HG03095 (cell line): ENCODE data around the gene ENG.
"Not testable (repeated sequence)": the region's sequence is repeated elsewhere in the genome, so short reads cannot be mapped to it uniquely, and the experiment has no call there.

ENCODE experiments used
- ATAC-seq: cut with Tn5 transposase; IDR thresholded peaks from one replicate; pipeline ENCODE4 v1.9.1; 2021; ENCODE audit warnings: moderate library complexity; ENCODE audit not compliant: unreplicated experiment

The ENG gene

DNA sequence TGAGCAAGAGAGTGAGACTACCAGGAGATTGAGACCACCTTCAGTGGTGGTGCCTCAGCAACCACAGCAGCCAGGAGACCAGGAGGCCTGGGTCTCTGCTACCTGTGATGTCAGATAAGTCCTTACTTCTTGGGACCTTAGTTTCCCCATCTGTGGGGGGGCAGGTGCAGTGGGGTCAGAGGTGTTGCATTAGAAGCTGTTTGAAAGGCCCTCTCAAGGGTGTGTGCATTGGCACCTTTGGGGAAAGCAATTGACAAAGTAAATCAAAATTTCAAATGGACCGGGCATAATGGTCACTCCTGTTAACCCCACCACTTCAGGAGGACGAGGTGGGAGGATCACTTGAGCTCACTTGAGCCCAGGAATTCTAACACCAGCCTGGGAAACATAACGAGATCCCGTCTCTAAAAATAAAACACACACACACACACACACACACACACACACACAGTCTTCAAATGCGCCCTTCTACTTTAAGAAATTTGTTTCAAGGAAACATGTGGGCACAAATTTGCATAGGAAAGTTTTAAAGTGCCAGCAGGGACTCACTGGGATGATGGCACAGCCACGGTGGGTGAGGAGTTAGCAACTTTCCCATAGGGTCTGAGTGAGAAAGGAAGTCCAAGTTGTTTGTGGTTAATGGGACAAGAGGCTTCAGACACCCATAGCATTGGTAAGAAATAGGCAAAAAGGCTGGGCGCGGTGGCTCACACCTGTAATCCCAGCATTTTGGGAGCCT lies 24.4 kb upstream of the ENG start:
- ATAC-seq: no peak

DNA sequence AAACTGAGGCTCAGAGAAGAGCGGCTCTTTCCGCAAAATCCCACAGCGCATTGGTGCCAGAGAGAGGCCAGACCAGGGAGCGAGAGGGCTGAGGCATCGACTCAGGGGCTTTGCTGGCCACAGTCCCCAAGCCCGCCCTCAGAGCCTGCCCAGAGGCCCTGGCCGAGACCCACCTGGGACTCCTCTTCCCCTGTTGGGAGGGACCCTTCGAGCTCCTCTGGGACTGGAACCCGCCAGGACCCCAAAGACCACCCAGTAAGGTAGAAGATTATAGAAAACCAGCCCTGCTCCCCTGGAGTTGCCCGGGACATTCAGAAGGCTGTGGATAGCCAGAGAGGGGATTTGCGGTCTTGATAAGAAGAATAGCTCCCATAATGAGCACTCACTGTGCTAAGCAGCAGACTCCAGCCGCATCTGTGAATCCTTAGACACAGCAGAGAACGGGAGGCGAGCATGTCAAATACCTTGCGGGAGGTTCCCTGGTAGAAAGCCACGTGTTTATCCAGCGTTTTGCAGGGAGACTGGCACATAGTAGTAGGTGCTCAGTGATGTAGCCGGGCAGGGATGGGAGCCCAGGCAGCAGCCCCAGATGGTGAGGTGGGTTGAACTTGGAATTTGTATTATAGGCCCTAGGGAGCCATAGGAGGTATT lies 23.7 kb upstream of the ENG start:
- ATAC-seq: no peak

DNA sequence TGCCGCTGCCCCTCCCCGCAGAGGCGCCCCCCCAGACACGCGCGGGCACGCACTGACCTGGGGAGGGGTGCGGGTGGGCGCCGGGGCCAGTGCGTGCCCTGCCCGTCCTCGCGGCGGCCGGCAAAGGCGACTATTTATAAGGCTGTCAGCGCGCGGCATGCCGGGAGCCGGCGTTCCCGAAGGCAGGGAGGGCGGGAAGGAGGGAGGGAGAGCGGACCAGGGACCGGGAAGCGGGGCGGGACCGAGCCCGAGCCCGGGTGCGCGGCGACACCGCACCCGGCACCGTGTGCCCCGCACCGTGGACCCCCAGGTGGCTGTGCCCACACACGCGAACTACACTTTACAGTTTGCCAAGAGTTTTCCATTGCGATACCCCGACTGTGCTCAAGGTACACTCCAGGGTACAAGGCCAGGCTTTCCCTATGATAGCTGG lies 23.1 kb upstream of the ENG start, which contains the start of gene AK1:
Gene AK1, minus strand, starts transcription at position 110 of the 433 bp plus-strand sequence. CDS start 3,058 bp downstream, outside the sequence.
- ATAC-seq: no peak

DNA sequence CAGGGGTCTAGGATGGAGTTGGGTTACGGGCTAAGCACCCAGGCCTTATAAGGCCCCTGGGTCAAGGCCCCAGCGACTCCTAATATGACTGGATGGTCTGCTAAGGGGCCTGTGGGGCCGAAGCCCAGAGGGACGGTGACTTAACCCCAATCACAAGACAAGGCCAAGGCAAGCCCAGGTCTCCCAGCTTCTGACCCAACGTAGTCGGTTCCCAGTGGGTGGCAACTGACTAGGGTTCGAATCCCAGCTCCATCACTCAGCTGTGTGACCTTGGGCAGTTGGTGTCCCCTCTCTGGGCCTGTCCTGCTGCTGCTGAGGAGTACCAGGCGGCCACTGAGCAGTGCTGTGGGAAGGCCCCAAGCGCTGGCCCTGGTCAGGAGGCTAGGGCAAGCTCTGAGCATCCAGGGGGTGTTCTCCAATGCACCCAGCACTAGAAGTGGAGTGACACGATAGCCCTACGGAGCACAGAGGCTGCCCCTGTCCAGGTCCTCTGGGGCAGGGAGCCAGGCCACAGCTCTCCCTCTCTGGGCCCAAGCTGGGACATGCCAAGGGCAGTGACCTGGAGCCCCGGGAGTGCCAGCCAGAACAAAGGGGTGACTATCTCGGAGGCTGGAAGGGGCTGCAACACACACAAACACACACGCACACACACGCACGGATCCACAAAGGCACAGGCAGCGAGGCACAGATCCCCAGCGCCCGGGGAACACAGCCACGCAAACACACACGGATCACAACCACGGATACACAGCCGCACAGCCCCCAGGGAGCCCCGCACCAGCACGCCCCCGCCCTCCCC lies 22.5 kb upstream of the ENG start:
- no peak for ATAC-seq

DNA sequence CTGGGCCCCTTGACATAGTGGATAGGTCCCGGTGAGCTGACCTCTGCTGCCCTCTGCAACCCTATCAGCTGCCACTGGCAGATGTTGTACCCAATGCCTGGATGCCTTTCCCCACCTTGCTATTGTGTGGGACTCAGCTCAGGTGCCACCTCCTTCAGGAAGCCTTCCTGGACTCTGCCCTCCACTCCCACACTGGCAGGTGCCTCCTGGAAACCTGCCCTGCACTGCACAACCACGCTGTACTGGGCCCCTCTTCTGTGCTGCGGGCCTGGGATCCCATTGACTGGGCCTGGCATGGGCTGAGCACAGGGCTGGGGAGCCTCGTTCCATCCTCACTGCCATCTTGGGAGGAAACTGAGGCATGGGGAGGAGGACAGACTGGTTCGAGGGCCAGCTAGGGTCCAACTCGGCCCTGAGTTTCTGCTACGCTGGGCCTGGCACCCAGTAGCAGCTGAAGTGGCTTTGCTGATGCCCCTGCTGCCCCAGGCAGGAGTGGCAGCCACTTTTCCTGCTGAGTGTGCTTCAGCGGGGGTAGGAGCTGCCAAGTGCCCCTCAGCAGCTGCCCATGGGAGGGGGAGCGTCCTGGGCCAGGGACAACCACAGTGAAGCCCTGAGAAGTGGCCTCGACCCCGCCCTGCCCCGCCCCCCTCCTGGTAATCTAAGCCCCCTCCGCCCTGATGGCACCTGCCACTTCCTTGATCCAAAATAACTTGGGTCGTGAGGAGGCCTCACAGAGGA lies 21.7 kb upstream of the ENG start:
- no peak for ATAC-seq

DNA sequence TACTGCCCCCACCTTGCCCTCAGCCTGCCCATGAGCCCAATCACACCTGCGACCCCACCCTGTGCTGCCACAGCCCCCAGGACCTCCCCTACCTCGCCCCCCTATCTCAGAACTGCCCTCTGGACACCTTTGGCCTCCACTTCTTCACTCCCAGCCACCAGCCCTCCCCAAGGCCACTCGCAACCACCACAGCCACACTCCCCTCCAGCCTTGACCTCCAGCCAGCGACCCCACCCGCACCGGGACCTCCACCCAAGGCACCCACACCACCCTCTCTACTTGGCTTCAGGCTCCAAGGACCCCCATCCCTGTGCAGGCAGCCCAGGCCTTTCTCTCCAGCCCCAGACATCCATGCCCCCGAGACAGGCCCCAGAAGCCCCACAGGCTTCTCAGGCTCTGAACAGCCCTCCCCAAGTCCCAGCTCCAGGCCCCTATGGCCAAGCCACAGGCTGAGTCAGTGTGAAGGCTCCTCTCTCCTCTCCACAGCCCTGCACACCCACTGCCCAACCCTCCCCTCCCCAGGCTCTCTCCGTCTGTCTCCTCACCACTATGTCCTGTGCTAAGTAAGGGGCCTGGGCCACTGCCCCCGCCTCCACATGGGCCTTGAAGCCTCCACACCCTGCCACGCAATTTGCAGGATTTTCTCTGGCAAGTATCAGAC lies 21.0 kb upstream of the ENG start:
- no peak for ATAC-seq

DNA sequence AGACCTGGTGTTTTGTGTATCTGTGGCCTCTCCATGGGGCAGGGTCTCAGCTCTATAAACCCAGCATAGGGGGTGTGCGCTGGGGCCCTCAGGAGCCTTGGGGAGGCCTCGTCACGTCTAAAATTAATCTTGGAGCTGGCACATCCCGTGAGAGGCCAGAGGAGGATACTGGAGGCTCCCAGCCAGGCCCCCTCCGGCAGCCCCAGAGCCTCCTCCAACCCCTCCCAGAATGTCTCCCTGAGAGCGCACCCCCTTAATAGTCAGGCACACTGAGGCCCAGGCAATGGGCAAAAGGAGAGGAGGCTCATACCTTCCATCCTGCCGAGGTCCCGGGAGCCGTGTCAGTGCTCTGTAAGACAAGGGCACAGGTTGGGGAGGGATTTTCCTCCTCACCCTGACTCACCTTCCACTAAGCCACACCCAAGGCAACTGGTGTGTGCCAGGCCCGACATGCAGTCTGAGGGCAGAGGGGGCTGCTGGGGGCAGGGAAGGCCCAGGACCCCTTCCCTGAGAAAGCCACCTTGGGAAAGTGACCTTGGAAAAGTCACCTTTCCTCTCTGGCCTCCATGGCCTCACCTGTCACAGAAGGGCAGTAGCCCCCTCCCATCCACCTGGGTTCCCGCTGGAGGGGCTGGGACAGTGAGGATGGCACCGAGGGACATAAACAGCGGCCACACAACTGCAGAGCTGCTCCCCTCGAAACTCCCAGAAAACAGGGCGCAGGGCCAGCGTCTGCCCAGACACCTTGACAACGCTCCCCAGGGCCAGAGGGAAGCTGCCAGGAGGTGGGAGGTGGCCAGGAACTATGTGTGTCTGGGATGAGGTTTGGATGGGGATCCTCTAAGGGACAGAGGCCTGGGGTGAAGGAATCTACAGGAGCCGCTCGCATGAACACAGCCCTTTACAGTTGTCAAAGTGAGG lies 20.1 kb upstream of the ENG start:
- no peak for ATAC-seq

DNA sequence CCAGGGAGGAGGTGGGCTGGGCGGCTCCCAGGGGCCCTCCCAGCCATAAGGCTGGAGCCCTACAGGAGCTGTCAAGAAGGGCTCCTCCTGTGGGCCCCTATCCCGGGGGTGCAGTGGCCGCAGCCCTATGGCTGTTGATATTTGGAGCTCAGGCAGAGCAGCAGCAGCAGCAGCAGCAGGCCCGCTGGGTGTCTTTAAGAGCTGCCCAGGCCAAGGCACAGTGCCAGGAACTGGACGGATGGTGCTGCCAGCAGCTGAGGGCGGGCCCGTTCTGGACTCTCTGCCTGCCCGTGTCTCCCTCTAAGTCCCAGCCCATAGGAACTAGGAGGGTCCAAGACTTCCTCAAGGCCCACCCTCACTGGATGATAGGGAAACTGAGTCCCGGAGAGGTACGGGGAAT lies 19.4 kb upstream of the ENG start:
- no peak for ATAC-seq

DNA sequence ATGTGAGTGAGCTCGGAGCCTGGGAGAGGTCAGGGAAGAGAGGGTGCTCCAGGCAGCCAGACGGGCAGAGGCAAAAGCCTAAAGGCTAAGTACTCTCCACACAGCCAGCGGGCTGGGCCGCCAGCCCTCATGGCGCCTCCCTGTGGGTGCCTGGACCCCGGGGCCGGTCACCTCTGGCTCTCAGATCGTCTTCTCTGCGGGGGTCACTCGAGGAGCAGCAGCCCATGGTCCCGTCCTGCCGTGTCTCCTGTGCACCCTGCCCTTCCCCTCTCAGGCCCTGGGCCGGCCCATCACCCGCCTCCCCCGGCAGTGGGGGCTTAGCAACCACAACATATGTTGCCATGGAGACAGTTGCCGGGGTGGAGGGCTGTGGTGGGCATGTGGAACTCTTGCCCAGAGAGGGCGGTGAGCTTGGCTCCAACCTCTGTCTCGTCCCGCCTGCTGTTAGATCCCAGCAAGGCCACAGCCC lies 18.8 kb upstream of the ENG start:
- ATAC-seq: no peak

DNA sequence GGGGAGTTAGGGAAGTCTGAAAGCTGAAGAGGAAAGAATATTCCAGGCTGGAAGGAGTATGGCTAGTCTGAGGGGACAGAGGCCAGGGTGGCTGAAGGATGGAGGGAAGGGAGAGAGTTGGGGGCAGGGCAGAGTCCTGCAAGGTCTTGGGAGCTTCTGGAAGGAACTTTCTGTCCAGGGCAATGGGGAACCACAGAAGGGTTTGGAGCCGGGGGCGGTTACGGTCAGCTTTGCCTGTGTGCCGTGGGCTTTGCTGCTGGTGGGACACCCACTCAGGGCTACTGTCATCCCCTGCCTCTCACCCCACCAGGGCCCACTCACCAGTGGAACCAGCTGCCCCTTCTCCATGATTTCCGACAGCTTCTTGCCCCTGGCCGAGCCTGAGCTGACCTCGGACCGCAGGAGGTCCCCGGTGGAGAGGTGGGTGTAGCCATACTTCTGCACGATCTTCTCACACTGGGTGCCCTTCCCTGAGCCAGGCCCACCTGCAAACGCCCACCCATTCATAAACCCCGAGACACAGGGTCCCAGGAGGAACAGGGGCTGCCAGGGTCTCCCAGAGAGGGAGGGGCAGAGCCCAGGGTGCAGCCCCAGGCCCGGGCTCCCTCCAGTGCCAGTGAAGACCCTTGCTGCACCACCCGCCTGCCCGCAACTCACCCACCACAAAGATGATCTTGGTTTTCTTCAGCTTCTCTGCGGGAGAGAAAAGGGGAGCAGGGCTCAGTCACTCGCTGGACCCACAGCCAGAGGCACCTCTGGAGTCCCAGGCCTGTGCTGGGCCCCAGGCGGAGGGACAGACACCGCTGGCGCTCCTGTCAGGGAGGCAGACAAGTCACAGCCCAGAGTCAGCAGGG lies 18.1 kb upstream of the ENG start:
- ATAC-seq: no peak

DNA sequence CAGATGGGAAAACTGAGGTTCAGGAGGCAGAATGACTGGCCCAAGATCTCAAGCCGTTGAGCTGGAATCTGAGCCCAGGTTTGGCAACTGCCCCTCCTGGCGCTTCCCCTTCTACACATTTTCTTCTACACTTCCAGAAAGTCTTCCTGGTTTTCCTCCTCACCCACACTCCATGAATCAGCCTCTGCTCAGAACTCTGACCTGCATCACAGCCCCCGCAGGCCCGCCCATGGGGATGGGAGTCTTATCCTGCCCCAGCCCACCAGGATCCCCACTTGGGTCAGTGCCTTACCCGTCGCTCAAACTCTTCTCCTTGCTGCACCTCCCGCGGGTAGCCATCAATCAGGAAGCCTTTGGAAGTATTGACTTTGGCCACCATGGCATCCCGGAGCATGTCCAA lies 17.1 kb upstream of the ENG start:
- ATAC-seq: no peak

DNA sequence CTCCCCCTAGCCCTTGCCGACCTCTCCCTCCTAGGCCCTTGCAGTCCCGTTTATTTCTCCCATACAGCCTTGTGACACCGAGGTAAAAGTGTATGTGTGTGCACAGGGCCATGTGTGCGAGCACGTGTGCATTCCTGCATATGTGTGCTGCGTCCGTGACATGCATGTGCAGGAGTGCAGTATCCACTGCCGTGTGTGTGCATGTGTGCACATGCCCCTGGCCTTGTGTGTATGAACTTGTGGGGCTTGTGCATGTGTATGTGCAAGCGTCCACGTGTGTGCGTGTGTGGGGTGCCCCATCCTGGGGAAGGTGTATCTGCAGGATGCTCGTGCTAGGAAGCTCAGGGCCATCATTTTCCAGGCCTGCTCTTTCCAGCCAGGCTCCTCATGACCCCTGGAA lies 16.4 kb upstream of the ENG start:
- no peak for ATAC-seq

DNA sequence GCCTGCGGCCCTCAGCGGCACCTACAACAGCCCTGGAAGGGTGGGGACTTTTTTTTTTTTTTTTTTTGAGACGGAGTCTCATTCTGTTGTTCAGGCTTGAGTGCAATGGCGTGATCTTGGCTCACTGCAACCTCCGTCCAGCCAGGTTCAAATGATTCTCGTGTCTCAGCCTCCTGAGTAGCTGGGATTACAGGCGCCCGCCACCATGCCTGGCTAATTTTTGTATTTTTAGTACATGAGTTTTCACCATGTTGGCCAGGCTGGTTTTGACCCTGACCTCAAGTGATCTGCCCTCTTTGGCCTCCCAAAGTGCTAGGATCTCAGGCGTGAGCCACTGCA lies 15.7 kb upstream of the ENG start:
- ATAC-seq: not testable (repeated sequence)

DNA sequence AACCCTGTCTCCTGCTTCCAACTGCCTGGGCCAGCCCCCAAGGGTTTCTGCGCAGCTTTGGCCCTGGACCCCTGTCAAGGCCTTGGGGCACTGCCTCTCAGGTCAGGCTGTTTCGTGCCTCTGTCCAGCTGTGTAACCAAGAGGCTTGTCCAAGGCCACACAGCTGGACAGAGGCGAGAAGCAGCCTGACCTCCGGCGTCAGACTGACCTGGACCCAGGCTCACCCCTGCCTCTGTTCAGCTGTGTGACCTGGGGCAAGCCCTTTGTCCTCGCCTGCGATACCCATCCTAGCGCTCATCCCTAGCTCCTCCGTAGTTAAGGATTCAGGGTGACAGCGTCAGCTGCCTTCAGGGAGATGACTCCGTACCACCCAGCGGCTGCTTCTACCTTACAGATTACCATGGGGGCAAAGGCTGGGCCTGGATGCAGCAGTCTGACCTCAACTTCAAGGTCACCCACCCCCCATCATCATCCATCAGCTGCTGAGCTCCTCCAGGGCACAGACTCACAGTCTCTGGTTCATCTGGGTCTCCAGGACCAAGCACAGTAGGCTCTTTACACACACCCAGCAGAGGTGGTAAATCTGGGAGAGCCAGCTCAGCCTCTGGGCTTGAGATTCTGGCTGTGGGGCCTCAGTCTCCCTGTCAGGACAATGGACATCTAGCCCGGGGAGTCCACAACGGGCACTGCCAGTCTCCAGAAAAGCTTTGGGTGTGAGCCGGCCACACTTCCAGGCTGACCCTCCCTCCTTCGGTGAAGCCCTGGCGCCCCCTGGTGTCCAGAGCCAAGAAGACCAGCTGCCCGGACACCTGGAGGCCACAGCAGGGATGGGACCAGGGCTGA lies 15.1 kb upstream of the ENG start:
- no peak for ATAC-seq

DNA sequence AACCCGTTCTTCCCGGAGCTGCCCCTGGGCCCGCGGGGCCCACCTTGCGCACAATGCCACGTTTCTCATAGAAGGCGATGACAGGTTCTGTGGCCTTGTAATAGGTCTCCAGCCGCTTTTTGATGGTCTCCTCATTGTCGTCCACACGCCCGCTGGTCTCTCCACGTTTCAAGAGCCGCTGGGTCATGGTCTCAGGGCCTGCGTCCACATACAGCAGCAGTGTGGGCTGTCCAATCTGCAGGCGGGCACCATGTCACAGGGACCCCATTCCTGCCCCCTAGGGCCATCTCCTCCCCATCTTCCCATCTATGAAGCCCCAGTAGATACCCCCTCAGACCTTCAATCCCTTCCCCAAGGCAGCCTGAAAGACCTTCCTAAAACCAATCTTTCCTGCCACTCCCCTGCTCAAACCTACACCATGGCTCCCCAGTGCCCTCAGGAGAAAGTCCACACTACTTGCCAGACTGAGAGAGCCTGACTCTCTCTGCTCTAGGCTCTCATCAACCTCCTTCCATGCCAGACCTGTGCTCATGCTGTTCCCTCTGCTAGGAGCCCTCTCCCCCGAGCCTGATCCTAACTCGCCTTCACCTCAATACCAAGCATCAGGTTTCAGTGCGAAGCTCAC lies 13.9 kb upstream of the ENG start:
- no peak for ATAC-seq

DNA sequence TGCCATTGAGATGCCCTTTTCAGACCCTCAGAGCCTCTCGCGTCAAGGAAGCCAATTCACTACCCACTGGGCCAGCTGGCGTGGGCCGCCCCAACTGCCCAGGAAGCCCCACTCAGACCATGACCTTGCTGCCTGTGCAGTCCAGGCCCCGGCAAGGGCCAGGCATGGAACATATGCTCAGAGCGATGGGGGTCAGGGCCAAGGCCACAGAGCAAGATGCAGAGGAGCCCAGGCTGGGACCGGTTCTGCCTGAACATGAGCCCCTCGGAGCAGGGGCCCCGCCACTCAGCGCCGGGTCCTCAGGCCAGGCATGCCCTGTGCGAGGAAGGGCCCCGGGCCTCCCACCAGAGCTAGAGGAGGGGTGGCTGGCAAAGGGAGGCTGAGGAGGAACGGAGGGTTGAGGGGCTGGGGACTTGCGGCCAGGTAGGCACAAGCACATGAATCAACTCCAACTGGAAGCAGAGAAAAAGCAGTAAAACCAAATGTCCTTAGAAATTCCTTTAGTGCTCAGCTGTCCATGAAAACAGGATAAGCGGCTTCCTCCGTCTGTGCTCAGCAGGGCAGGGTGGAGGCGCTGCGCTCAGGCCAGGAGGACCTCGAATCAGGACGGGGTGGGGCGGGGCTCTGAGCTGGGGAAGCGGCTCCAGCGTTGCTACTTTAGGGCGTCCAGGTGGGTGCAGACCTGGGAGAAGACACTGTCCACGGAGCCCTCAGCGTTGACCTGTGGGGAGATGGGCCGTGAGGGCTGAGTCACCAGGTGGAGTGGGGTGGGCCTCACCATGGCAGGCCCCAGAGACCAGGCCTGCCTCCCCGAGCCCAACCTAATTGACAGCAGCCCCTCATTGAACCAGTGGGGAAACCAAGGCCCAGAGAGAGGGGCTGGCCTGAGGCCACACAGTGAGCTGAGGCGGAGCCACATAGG lies 13.2 kb upstream of the ENG start:
- ATAC-seq: no peak
